HEK293 (cell line): Measurements from ENCODE around the gene INPP5A.
A peak's percentile ranks its signal among the peaks of the same experiment; 100 is the strongest.

ENCODE experiments used
- CTCF ChIA-PET: fragments of 350-600 bp; formaldehyde crosslinking; extraction: SDS; loops from one replicate; lab custom pipeline; 2021; ENCODE audit warnings: antibody characterized with exemption; lab: Yijun Ruan, JAX
- POLR2A ChIA-PET: fragments of 300-600 bp; formaldehyde crosslinking; extraction: SDS; loops from one replicate; lab custom pipeline; 2020; ENCODE audit warnings: antibody characterized with exemption, inconsistent platforms; lab: Yijun Ruan, JAX
- H3K27ac ChIP-seq: fragments of 200-500 bp; sonication (Bioruptor generic); 2 replicates; pipeline ENCODE4 v1.5.1; 2014; ENCODE audit warnings: low read depth, low read length, control low read depth, inconsistent platforms; ENCODE audit errors: extremely low read depth
- H3K36me3 ChIP-seq, 2 experiments: fragments of 200-500 bp in 1 of 2; sonication (Bioruptor generic) in 1 of 2; 1 replicate in 1 of 2; 2 replicates in 1 of 2; pipeline ENCODE4 v1.5.1; 2014 to 2017; ENCODE audit warnings: inconsistent platforms in 2 of 2, low read length in 2 of 2; ENCODE audit not compliant: control insufficient read depth in 2 of 2, insufficient read depth in 1 of 2
- H3K4me1 ChIP-seq: fragments of 200-500 bp; sonication (Bioruptor generic); 2 replicates; pipeline ENCODE4 v1.5.1; 2014; ENCODE audit warnings: mild to moderate bottlenecking, low read length, inconsistent platforms; ENCODE audit not compliant: control insufficient read depth, insufficient read depth
- H3K4me3 ChIP-seq: 2 replicates; pipeline ENCODE4 v1.5.1; 2011; ENCODE audit warnings: low read depth, mild to moderate bottlenecking, control low read depth, low read length, moderate library complexity
- H3K9me3 ChIP-seq: fragments of 200-500 bp; sonication (Bioruptor generic); 2 replicates; pipeline ENCODE4 v1.5.1; 2014; ENCODE audit warnings: low read depth, low read length, inconsistent platforms; ENCODE audit not compliant: control insufficient read depth, insufficient read depth
- BCL11A ChIP-seq: fragments of 450-650 bp; formaldehyde crosslinking; IDR thresholded peaks from 2 replicates; pipeline ENCODE4 v1.5.1; 2016; ENCODE audit warnings: low read depth, missing biosample characterization, missing genetic modification characterization
- SCRT2 ChIP-seq: fragments of 450-650 bp; formaldehyde crosslinking; IDR thresholded peaks from 2 replicates; pipeline ENCODE4 v1.5.1; 2016; ENCODE audit warnings: missing biosample characterization, missing genetic modification characterization
- ZNF146 ChIP-seq: fragments of 450-650 bp; formaldehyde crosslinking; IDR thresholded peaks from 2 replicates; pipeline ENCODE4 v1.5.1; 2016; ENCODE audit warnings: missing biosample characterization, missing genetic modification characterization
- ZNF2 ChIP-seq: fragments of 450-650 bp; formaldehyde crosslinking; IDR thresholded peaks from 2 replicates; pipeline ENCODE4 v1.5.1; 2016; ENCODE audit warnings: missing biosample characterization, missing genetic modification characterization
- ZNF214 ChIP-seq: fragments of 450-650 bp; formaldehyde crosslinking; IDR thresholded peaks from 2 replicates; pipeline ENCODE4 v1.5.1; 2017; ENCODE audit warnings: missing biosample characterization, mild to moderate bottlenecking, missing genetic modification characterization, borderline replicate concordance
- ZNF24 ChIP-seq: fragments of 450-650 bp; formaldehyde crosslinking; IDR thresholded peaks from 2 replicates; pipeline ENCODE4 v1.5.1; 2016; ENCODE audit warnings: missing biosample characterization, missing genetic modification characterization
- ZNF473 ChIP-seq: fragments of 450-650 bp; formaldehyde crosslinking; IDR thresholded peaks from 2 replicates; pipeline ENCODE4 v1.5.1; 2017; ENCODE audit warnings: missing biosample characterization, missing genetic modification characterization
- ZNF48 ChIP-seq: fragments of 450-650 bp; formaldehyde crosslinking; IDR thresholded peaks from 2 replicates; pipeline ENCODE4 v1.5.1; 2016; ENCODE audit warnings: missing biosample characterization, missing genetic modification characterization
- ZNF664 ChIP-seq: fragments of 450-650 bp; formaldehyde crosslinking; IDR thresholded peaks from 2 replicates; pipeline ENCODE4 v1.5.1; 2016; ENCODE audit warnings: missing biosample characterization, missing genetic modification characterization
- ZNF777 ChIP-seq: fragments of 450-650 bp; formaldehyde crosslinking; IDR thresholded peaks from 2 replicates; pipeline ENCODE4 v1.5.1; 2017; ENCODE audit warnings: missing biosample characterization, missing genetic modification characterization, borderline replicate concordance
- ZNF830 ChIP-seq: fragments of 450-650 bp; IDR thresholded peaks from 2 replicates; pipeline ENCODE4 v1.5.0; 2018; ENCODE audit warnings: missing biosample characterization, missing genetic modification characterization, low read depth, mild to moderate bottlenecking, moderate library complexity
- TF ChIP-seq, protein P1 (sequence below): fragments of 450-650 bp; formaldehyde crosslinking; IDR thresholded peaks from 2 replicates; pipeline ENCODE4 v1.5.1; 2016; ENCODE audit warnings: missing biosample characterization, missing genetic modification characterization, borderline replicate concordance
- TF ChIP-seq, protein P2 (sequence below): fragments of 450-650 bp; formaldehyde crosslinking; IDR thresholded peaks from 2 replicates; pipeline ENCODE4; 2016; ENCODE audit warnings: missing biosample characterization, missing genetic modification characterization
- TF ChIP-seq, protein P3 (sequence below): sonication (generic); formaldehyde crosslinking; IDR thresholded peaks from 2 replicates; pipeline ENCODE4 v1.8.1; 2022; ENCODE audit warnings: mild to moderate bottlenecking, moderate library complexity, missing genetic modification reagents
- TF ChIP-seq, protein P4 (sequence below): fragments of 450-650 bp; formaldehyde crosslinking; IDR thresholded peaks from 2 replicates; pipeline ENCODE4 v1.5.1; 2016; ENCODE audit warnings: missing biosample characterization, missing genetic modification characterization, low read depth
- TF ChIP-seq, protein P5 (sequence below): fragments of 450-650 bp; formaldehyde crosslinking; IDR thresholded peaks from 2 replicates; pipeline ENCODE4 v1.5.1; 2017; ENCODE audit warnings: missing biosample characterization, missing genetic modification characterization
- TF ChIP-seq, protein P6 (sequence below): fragments of 450-650 bp; formaldehyde crosslinking; optimal IDR thresholded peaks from 2 replicates; pipeline ENCODE3; 2016; ENCODE audit warnings: missing biosample characterization, mild to moderate bottlenecking, missing genetic modification characterization

INPP5A gene

DNA sequence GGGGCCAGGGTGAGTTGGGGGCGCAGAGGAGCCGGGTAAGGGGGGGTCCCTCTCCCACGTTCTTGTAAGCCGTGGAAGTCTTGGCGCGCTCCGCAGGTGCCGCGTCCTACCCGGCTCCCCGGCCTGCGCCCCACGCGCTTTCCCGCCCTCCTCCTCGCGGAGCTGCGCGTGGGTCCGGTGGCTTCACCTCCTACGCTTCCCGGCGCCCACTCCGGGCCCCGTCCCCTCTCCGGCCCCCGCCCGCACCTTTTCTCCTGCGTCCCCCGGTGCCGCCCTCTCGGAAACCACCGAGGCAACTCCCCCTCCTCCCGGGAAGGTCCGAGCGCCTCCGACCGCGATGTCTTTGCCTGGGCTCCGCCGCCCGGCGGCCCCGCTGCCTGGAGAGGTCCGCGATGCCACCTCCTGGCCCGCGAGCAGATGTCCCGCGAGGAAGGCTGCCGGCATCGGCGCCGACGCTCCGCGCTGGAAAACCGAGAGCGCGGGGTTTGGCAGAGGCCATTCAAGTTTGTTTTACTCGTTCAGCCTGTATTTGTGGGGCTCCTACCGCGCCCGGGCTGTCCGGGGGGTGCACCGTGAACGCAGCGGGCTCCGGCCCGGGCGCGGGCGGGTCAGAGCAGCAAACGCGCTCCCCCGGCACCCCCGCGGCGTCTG lies 250.7 kb downstream of the INPP5A start (continued):
- TF ChIP-seq, protein P1, sequence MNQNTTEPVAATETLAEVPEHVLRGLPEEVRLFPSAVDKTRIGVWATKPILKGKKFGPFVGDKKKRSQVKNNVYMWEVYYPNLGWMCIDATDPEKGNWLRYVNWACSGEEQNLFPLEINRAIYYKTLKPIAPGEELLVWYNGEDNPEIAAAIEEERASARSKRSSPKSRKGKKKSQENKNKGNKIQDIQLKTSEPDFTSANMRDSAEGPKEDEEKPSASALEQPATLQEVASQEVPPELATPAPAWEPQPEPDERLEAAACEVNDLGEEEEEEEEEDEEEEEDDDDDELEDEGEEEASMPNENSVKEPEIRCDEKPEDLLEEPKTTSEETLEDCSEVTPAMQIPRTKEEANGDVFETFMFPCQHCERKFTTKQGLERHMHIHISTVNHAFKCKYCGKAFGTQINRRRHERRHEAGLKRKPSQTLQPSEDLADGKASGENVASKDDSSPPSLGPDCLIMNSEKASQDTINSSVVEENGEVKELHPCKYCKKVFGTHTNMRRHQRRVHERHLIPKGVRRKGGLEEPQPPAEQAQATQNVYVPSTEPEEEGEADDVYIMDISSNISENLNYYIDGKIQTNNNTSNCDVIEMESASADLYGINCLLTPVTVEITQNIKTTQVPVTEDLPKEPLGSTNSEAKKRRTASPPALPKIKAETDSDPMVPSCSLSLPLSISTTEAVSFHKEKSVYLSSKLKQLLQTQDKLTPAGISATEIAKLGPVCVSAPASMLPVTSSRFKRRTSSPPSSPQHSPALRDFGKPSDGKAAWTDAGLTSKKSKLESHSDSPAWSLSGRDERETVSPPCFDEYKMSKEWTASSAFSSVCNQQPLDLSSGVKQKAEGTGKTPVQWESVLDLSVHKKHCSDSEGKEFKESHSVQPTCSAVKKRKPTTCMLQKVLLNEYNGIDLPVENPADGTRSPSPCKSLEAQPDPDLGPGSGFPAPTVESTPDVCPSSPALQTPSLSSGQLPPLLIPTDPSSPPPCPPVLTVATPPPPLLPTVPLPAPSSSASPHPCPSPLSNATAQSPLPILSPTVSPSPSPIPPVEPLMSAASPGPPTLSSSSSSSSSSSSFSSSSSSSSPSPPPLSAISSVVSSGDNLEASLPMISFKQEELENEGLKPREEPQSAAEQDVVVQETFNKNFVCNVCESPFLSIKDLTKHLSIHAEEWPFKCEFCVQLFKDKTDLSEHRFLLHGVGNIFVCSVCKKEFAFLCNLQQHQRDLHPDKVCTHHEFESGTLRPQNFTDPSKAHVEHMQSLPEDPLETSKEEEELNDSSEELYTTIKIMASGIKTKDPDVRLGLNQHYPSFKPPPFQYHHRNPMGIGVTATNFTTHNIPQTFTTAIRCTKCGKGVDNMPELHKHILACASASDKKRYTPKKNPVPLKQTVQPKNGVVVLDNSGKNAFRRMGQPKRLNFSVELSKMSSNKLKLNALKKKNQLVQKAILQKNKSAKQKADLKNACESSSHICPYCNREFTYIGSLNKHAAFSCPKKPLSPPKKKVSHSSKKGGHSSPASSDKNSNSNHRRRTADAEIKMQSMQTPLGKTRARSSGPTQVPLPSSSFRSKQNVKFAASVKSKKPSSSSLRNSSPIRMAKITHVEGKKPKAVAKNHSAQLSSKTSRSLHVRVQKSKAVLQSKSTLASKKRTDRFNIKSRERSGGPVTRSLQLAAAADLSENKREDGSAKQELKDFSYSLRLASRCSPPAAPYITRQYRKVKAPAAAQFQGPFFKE (tag by site-specific recombination): no peak
- TF ChIP-seq, protein P2, sequence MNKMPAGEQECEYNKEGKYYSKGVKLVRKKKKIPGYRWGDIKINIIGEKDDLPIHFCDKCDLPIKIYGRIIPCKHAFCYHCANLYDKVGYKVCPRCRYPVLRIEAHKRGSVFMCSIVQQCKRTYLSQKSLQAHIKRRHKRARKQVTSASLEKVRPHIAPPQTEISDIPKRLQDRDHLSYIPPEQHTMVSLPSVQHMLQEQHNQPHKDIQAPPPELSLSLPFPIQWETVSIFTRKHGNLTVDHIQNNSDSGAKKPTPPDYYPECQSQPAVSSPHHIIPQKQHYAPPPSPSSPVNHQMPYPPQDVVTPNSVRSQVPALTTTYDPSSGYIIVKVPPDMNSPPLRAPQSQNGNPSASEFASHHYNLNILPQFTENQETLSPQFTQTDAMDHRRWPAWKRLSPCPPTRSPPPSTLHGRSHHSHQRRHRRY (tag by site-specific recombination): no peak
- TF ChIP-seq ZNF830 (no peak), ZNF2 (tag by site-specific recombination) (no peak), ZNF48 (tag by site-specific recombination) (no peak), ZNF664 (tag by site-specific recombination) (no peak), ZNF777 (tag by site-specific recombination) (no peak), ZNF214 (no peak), ZNF146 (tag by site-specific recombination) (no peak), SCRT2 (tag by site-specific recombination) (peak; percentile 22; the same call in 1 of the 2 replicates), ZNF24 (no peak), BCL11A (tag by site-specific recombination) (no peak)
- TF ChIP-seq, protein P3, sequence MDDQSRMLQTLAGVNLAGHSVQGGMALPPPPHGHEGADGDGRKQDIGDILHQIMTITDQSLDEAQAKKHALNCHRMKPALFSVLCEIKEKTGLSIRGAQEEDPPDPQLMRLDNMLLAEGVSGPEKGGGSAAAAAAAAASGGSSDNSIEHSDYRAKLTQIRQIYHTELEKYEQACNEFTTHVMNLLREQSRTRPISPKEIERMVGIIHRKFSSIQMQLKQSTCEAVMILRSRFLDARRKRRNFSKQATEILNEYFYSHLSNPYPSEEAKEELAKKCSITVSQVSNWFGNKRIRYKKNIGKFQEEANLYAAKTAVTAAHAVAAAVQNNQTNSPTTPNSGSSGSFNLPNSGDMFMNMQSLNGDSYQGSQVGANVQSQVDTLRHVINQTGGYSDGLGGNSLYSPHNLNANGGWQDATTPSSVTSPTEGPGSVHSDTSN: no peak
- TF ChIP-seq, protein P4, sequence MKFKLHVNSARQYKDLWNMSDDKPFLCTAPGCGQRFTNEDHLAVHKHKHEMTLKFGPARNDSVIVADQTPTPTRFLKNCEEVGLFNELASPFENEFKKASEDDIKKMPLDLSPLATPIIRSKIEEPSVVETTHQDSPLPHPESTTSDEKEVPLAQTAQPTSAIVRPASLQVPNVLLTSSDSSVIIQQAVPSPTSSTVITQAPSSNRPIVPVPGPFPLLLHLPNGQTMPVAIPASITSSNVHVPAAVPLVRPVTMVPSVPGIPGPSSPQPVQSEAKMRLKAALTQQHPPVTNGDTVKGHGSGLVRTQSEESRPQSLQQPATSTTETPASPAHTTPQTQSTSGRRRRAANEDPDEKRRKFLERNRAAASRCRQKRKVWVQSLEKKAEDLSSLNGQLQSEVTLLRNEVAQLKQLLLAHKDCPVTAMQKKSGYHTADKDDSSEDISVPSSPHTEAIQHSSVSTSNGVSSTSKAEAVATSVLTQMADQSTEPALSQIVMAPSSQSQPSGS (tag by site-specific recombination): no peak
- TF ChIP-seq, protein P5, sequence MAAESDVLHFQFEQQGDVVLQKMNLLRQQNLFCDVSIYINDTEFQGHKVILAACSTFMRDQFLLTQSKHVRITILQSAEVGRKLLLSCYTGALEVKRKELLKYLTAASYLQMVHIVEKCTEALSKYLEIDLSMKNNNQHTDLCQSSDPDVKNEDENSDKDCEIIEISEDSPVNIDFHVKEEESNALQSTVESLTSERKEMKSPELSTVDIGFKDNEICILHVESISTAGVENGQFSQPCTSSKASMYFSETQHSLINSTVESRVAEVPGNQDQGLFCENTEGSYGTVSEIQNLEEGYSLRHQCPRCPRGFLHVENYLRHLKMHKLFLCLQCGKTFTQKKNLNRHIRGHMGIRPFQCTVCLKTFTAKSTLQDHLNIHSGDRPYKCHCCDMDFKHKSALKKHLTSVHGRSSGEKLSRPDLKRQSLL (tag by site-specific recombination): no peak

DNA sequence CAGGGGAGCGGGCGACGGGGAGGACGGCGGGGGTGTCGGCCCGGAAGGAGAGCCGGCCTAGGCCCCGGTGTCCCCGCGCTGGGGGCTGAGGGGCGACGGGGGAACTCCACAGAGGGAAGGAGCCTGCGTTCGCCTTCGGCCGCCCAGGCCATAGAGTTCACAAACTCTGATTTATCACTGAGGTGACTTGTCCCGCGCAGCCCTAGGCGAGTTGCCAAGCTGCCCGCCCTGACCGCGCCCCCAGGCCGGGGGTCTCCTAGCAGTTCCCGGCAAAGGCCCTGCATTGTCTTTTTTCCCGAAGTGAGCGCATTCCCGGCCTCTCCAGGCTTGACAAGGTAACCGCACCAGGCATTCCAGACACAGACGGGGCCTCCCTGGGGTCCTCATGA lies 251.2 kb downstream of the INPP5A start:
- Histone ChIP-seq H3K27ac (no peak overlapping the region), H3K36me3 (no peaks in the 10 kb centered on the region)
- POLR2A ChIA-PET: no interaction called here
- TF ChIP-seq ZNF473: no peak
- TF ChIP-seq, protein P6, sequence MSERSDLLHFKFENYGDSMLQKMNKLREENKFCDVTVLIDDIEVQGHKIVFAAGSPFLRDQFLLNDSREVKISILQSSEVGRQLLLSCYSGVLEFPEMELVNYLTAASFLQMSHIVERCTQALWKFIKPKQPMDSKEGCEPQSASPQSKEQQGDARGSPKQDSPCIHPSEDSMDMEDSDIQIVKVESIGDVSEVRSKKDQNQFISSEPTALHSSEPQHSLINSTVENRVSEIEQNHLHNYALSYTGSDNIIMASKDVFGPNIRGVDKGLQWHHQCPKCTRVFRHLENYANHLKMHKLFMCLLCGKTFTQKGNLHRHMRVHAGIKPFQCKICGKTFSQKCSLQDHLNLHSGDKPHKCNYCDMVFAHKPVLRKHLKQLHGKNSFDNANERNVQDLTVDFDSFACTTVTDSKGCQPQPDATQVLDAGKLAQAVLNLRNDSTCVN (tag by site-specific recombination): no peak
- TF ChIP-seq, all 188 proteins: peak for 0
- no peak overlapping the region for H3K4me3 ChIP-seq
- CTCF ChIA-PET: no interaction called here
- H3K9me3 ChIP-seq: no peaks in the 10 kb centered on the region
- H3K4me1 ChIP-seq: peaks cover 6% of the 10 kb centered on the region
